Adrenal gland (tissue), 5 donors: Measurements from ENCODE around the gene KCNJ6.

Experiments
- POLR2A ChIP-seq, 2 donors: fragments of 450-650 bp; IDR thresholded peaks; one replicate each; pipeline ENCODE4 v1.6.1; 2017; ENCODE audit warnings: antibody characterized with exemption in 2 of 2, mild to moderate bottlenecking in 2 of 2, moderate library complexity in 1 of 2
- TF ChIP-seq, protein P1 (sequence below), 6 experiments: fragments of 450-650 bp in 4 of 6; fragments of 200-600 bp in 2 of 6; sonication (generic) in 1 of 6; IDR thresholded peaks; 1 replicate in 5 of 6; 2 replicates in 1 of 6; pipeline versions ENCODE4 v1.5.1 to v1.8.0; 2016 to 2021; ENCODE audit warnings: antibody characterized with exemption in 6 of 6, mild to moderate bottlenecking in 2 of 6, moderate library complexity in 1 of 6
- donor health status: DM: no; HTN: no; CAD: no.

GRCh38 chr21:37803101-37803651, 113.1 kb downstream of the KCNJ6 start:
- TF ChIP-seq, protein P1, sequence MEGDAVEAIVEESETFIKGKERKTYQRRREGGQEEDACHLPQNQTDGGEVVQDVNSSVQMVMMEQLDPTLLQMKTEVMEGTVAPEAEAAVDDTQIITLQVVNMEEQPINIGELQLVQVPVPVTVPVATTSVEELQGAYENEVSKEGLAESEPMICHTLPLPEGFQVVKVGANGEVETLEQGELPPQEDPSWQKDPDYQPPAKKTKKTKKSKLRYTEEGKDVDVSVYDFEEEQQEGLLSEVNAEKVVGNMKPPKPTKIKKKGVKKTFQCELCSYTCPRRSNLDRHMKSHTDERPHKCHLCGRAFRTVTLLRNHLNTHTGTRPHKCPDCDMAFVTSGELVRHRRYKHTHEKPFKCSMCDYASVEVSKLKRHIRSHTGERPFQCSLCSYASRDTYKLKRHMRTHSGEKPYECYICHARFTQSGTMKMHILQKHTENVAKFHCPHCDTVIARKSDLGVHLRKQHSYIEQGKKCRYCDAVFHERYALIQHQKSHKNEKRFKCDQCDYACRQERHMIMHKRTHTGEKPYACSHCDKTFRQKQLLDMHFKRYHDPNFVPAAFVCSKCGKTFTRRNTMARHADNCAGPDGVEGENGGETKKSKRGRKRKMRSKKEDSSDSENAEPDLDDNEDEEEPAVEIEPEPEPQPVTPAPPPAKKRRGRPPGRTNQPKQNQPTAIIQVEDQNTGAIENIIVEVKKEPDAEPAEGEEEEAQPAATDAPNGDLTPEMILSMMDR (IDR thresholded peaks at IDR 0.05), result no peak
- no peak for TF ChIP-seq POLR2A (IDR thresholded peaks at IDR 0.05)
